NT2/D1 (cell line): ENCODE data around the gene CDH12.

ENCODE experiments used
- DNase-seq: peaks from one replicate; pipeline ENCODE4 v3.0.0-alpha.2; 2011; ENCODE audit warnings: low read depth, low spot score
- H3K27me3 ChIP-seq: 2 replicates; pipeline ENCODE4 v1.6.0; 2011; ENCODE audit warnings: mild to moderate bottlenecking; ENCODE audit not compliant: insufficient read length, insufficient read depth
- H3K36me3 ChIP-seq: 2 replicates; pipeline ENCODE4 v1.6.1; 2011; ENCODE audit warnings: mild to moderate bottlenecking, low read length, mixed read lengths; ENCODE audit not compliant: insufficient read depth, insufficient read length
- H3K4me1 ChIP-seq: 2 replicates; pipeline ENCODE4 v1.5.1; 2011; ENCODE audit not compliant: insufficient read depth, insufficient read length
- H3K4me3 ChIP-seq: 2 replicates; pipeline ENCODE4 v1.5.1; 2011; ENCODE audit warnings: low read depth; ENCODE audit not compliant: insufficient read length
- H3K9ac ChIP-seq: 2 replicates; pipeline ENCODE4 v1.6.0; 2011; ENCODE audit warnings: low read depth; ENCODE audit not compliant: insufficient read length
- H3K9me3 ChIP-seq: 2 replicates; pipeline ENCODE4 v1.5.1; 2011; ENCODE audit warnings: mild to moderate bottlenecking, low read length; ENCODE audit not compliant: insufficient read depth
- SUZ12 ChIP-seq: IDR thresholded peaks from 2 replicates; pipeline ENCODE4 v1.6.1; 2011; ENCODE audit not compliant: insufficient read length, insufficient read depth; ENCODE audit errors: extremely low read depth
- YY1 ChIP-seq: IDR thresholded peaks from 2 replicates; pipeline ENCODE4 v1.6.1; 2011; ENCODE audit not compliant: insufficient read length, insufficient read depth
- ZNF274 ChIP-seq: IDR thresholded peaks from 2 replicates; pipeline ENCODE4 v1.6.1; 2011; ENCODE audit warnings: mild to moderate bottlenecking, low read depth, low read length

Gene CDH12

DNA sequence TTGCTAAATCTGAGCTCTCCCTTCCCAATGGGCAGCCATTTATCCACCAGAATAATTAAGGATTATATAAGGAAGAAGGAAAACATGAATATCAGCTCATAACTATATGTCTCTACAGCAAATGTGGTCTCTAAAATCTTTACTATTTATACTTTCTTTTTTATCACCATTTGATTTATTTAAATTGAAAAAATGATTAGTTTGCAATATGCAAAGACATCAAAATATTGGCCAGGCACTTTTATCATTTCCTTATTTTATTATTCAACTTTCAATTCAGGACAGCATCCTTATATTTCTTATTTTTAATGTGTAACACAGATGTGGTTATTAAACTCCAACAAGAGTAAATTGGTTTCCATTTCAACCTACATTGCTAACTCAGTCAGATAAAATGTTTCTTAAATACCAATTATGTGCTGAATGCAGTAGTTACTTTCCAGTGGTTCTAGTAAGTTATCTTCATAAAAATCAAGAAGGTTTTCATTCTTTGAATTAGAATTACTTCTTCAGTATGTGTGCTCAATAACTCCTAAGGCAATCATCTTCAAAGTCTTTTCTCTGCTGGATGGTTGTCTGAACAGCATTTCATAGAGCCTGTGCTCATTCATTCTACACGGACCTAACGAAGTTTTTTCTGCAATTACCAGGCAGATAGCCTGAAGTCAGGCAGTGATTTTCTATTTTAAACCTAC lies 1148.0 kb downstream of the CDH12 start:
- Histone ChIP-seq H3K9ac (no peak overlapping the region), H3K4me1 (no peaks in the 10 kb centered on the region), H3K9me3 (no peaks in the 10 kb centered on the region), H3K27me3 (no peaks in the 10 kb centered on the region), H3K4me3 (no peak overlapping the region), H3K36me3 (no peaks in the 10 kb centered on the region)
- DNase-seq = no peak
- TF ChIP-seq YY1 (no peak), SUZ12 (no peak), ZNF274 (no peak)

DNA sequence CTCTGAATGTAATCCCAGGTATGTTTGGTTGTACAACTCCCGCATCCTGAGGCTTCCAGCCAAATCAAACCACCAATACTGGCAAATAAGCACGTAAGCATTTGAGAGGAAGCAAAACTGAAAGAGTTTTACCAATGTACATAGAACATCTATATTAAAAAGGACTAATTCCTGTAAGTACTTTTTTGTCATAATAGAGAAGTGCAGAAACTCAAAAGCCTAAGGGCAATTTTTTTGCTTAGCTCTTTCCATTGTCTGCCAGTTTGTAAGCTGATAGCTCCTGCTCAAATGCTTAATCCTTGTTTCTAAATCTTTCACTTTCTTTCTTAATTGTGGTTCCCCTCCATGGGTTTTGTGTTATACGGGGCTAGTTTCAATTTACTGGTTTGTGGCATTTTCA lies 1151.8 kb downstream of the CDH12 start:
- no peak overlapping the region for H3K9ac ChIP-seq
- no peak for DNase-seq
- TF ChIP-seq ZNF274 = no peak
- TF ChIP-seq SUZ12 = no peak
- TF ChIP-seq YY1 = no peak

More for the DNA sequence above, 1151.8 kb downstream of the CDH12 start:
- no peaks in the 10 kb centered on the region for H3K27me3 ChIP-seq
- H3K9me3 ChIP-seq = no peaks in the 10 kb centered on the region
- H3K4me1 ChIP-seq = no peaks in the 10 kb centered on the region
- no peak overlapping the region for H3K4me3 ChIP-seq
- no peaks in the 10 kb centered on the region for H3K36me3 ChIP-seq
